Prostate gland (tissue), 2 donors: ENCODE results near the gene SLC49A3. TPM values are rescaled to one million over a fixed set of nuclear protein-coding genes. Genes with fewer than 3 reads are reported as not detected.

ENCODE experiments used
- DNase-seq: peaks from one replicate; pipeline ENCODE4 v3.0.0-alpha.2; 2019; ENCODE audit warnings: low spot score
- H3K27ac ChIP-seq, 2 donors: fragments of 200-600 bp; sonication (generic); 2 replicates each; pipeline ENCODE4 v1.5.1; 2017 to 2019
- H3K27me3 ChIP-seq: fragments of 200-600 bp; sonication (generic); replicated peaks from 2 replicates; pipeline ENCODE4 v1.5.1; 2019; ENCODE audit not compliant: insufficient read depth
- H3K36me3 ChIP-seq, 2 donors: fragments of 200-600 bp; sonication (generic); 1 replicate in 1 of 2; 2 replicates in 1 of 2; pipeline versions ENCODE4 v1.5.1 to v1.8.1; 2017 to 2019
- H3K4me1 ChIP-seq: fragments of 200-600 bp; sonication (generic); replicated peaks from 2 replicates; pipeline ENCODE4 v1.5.1; 2019
- H3K4me3 ChIP-seq, 2 donors: fragments of 200-600 bp; sonication (generic); 2 replicates each; pipeline ENCODE4 v1.5.1; 2017 to 2019
- H3K9me3 ChIP-seq: fragments of 200-600 bp; sonication (generic); 2 replicates; pipeline ENCODE4 v1.5.1; 2017
- CTCF ChIP-seq, 4 experiments: fragments of 200-600 bp in 2 of 4; fragments of 450-650 bp in 2 of 4; sonication (generic) in 2 of 4; IDR thresholded peaks; 1 replicate in 3 of 4; 2 replicates in 1 of 4; pipeline ENCODE4 v1.5.1; 2016 to 2019; ENCODE audit warnings: antibody characterized with exemption in 4 of 4, mild to moderate bottlenecking in 2 of 4, moderate library complexity in 2 of 4
- POLR2A ChIP-seq: fragments of 450-650 bp; IDR thresholded peaks from one replicate; pipeline ENCODE4 v1.6.1; 2016; ENCODE audit warnings: antibody characterized with exemption, mild to moderate bottlenecking
- POLR2AphosphoS5 ChIP-seq: sonication (generic); formaldehyde crosslinking; IDR thresholded peaks from one replicate; pipeline ENCODE4 v1.6.1; 2017; ENCODE audit warnings: antibody characterized with exemption
- WGBS: methylation state at CpG from one replicate; pipeline ENCODE4 v1.1.5; 2018; 5-methylcytosine and 5-hydroxymethylcytosine counted together
- intact Hi-C: fragments of 100-400 bp; cut with DNase I; formaldehyde crosslinking; loops from one replicate; pipeline ENCODE4 v1.14.2; 2022
- total RNA-seq, 2 donors: library from RNA; depleted of rRNA; stranded (reverse); fragments of >200 nt; gene quantifications; one replicate each; pipeline ENCODE4 v1.1.0, GENCODE V29; 2016

Gene SLC49A3
- total RNA-seq, 2 donors from 2014 or later, result 2.6 to 11.0 TPM

GRCh38 chr4:680091-680490 lies 8.9 kb downstream of the SLC49A3 start:
- no peaks in the 10 kb centered on the region for H3K27me3 ChIP-seq
- no peak overlapping the region for H3K27ac ChIP-seq
- DNase-seq, result no peak
- H3K4me1 ChIP-seq, result peaks cover 12% of the 10 kb centered on the region
- no peaks in the 10 kb centered on the region for H3K9me3 ChIP-seq
- no peak for TF ChIP-seq CTCF (IDR thresholded peaks at IDR 0.05)
- TF ChIP-seq POLR2AphosphoS5, result no peak
- TF ChIP-seq POLR2A, result no peak
- WGBS, result 66% methylated on average over 9 of the region's 9 CpGs
- no peak overlapping the region for H3K4me3 ChIP-seq
- intact Hi-C loops, result no loop called here
- no peaks in the 10 kb centered on the region for H3K36me3 ChIP-seq

GRCh38 chr4:679629-680028 lies 9.3 kb downstream of the SLC49A3 start:
- Histone ChIP-seq H3K27ac (no peak overlapping the region), H3K36me3 (no peaks in the 10 kb centered on the region), H3K9me3 (no peaks in the 10 kb centered on the region), H3K4me3 (no peak overlapping the region), H3K27me3 (no peaks in the 10 kb centered on the region), H3K4me1 (peaks cover 14% of the 10 kb centered on the region)
- no peak for TF ChIP-seq CTCF (IDR thresholded peaks at IDR 0.05)
- TF ChIP-seq POLR2AphosphoS5, result no peak
- no peak for TF ChIP-seq POLR2A
- DNase-seq, result no peak
- WGBS, result 79% methylated on average over 11 of the region's 11 CpGs
- intact Hi-C loops, result loop anchor here (5.0 to 10.0 kb wide), 3 partner anchors 103 to 345 kb away; partner anchors contain the start of gene ZNF141

GRCh38 chr4:679104-679481 lies 9.9 kb downstream of the SLC49A3 start:
- WGBS, result 84% methylated on average over 13 of the region's 13 CpGs
- Histone ChIP-seq H3K4me3 (no peak overlapping the region), H3K27me3 (no peaks in the 10 kb centered on the region), H3K9me3 (no peaks in the 10 kb centered on the region), H3K4me1 (peaks cover 14% of the 10 kb centered on the region), H3K36me3 (no peaks in the 10 kb centered on the region), H3K27ac (no peak overlapping the region)
- TF ChIP-seq CTCF (IDR thresholded peaks at IDR 0.05) (no peak), POLR2A (no peak), POLR2AphosphoS5 (no peak)
- DNase-seq, result no peak
- intact Hi-C loops, result loop anchor here (5.0 to 10.0 kb wide), 3 partner anchors 103 to 344 kb away; partner anchors contain the start of gene ZNF141

GRCh38 chr4:678331-679103 lies 10.4 kb downstream of the SLC49A3 start:
- 65% methylated on average over 12 of the region's 14 CpGs for WGBS
- no peaks in the 10 kb centered on the region for H3K27me3 ChIP-seq
- intact Hi-C loops, result loop anchor here (5.0 to 10.0 kb wide), 3 partner anchors 104 to 344 kb away; partner anchors contain the start of gene ZNF141
- H3K36me3 ChIP-seq, result no peaks in the 10 kb centered on the region
- H3K27ac ChIP-seq, result no peak overlapping the region
- no peak for DNase-seq
- no peak overlapping the region for H3K4me3 ChIP-seq
- no peaks in the 10 kb centered on the region for H3K9me3 ChIP-seq
- peaks cover 16% of the 10 kb centered on the region for H3K4me1 ChIP-seq
- TF ChIP-seq POLR2A (no peak), POLR2AphosphoS5 (no peak), CTCF (IDR thresholded peaks at IDR 0.05) (no peak)
